ENCODE data around the gene SCN10A. TPM values are rescaled to one million over a fixed set of nuclear protein-coding genes. Genes with fewer than 3 reads are reported as not detected.

The SCN10A gene
- total RNA-seq, 1 donor from 2014 or later: not detected

DNA sequence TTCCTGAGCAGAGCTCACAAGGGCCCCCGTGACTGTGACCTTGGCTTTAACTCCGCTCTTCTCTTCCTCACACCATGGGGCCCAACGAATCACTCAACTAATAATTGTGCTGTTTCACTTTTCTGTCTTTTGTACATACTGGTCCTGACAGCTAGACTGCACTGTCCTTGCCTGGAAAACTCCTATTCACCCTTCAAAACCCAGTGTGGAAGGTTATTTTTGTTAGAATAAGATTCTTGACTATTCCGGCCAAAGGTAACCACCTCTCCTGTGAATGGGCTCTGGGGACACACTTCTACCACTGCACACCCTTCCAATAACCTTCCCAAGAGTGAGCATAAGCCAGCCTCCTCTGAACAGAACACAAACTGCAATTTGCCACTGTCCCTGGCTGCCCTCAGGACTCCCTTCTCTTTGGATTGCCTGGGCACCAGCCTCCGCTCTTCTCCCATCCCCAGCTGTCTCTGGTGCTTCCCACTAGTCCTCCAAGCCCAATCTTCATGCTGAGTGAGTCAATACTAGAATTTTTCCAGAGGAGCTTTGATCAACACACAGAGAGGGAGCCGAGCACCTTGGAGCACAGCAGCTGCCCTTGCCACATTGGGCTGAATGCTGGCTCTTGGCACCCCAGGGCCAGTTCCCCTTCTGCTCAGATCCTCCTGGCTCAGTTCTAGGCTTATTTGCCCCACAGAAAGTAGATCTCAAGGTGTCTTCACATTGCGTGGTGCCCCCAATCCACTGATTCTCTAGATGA lies 168.6 kb downstream of the SCN10A start:
- Mint-ChIP-seq H3K36me3 (ENCODE audit: insufficient read depth) (no peaks in the 10 kb centered on the region), H3K4me1 (ENCODE audit: low read depth) (peaks cover 2% of the 10 kb centered on the region), H3K27ac (no peak overlapping the region), H3K9me3 (ENCODE audit: low read depth) (no peaks in the 10 kb centered on the region), H3K27me3 (peaks cover 6% of the 10 kb centered on the region), H3K4me3 (ENCODE audit: low read depth) (no peak overlapping the region)
- TF ChIP-seq CTCF (IDR thresholded peaks at IDR 0.05; ENCODE audit: unreplicated experiment): no peak
- DNase-seq (ENCODE audit: low spot score, unreplicated experiment): no peak

Other genes with a start within 250 kb of the SCN10A start
- 1.7 and 4.2 TPM in 2 replicates for gene SCN5A, start 166.5 kb downstream of the SCN10A start, total RNA-seq
- 1.5 and 1.6 TPM in 2 replicates for gene SCN11A, start 235.7 kb upstream of the SCN10A start, total RNA-seq
- 69.7 and 78.3 TPM in 2 replicates for gene WDR48, start 235.8 kb upstream of the SCN10A start, total RNA-seq

Data from progenitor cell of endocrine pancreas (in vitro differentiated cells).